Ovary (tissue), 3 donors: ENCODE measurements around the gene GRM5.

ENCODE experiments used
- POLR2A ChIP-seq: fragments of 450-650 bp; IDR thresholded peaks from one replicate; pipeline ENCODE4 v1.6.1; 2017; ENCODE audit warnings: antibody characterized with exemption, mild to moderate bottlenecking, moderate library complexity
- TF ChIP-seq, protein P1 (sequence below), 3 donors: fragments of 450-650 bp in 2 of 3; fragments of 200-600 bp in 1 of 3; IDR thresholded peaks; one replicate each; pipeline versions ENCODE4 v1.5.1 to v1.8.0; 2016 to 2022; ENCODE audit warnings: antibody characterized with exemption in 3 of 3, mild to moderate bottlenecking in 1 of 3
- donor health status: DM: no; HTN: no; CAD: no.

DNA sequence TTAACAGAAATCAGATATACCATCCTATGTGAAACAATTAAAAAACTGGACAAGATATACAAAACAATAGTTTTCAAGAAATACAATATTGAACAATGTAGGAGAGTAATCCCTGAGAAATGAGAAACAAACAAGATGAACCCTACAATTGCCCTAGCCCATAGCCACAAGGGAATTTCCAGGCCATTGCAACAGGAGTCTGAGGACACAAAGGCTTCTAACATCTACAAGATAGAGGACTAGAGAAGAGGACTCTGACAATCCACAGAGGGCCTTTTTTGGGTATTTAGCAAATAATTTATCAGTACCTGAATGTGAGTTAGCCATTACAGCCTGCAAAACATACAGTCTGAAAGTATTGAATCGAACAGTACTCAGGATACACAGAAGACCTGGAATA, 251.7 kb downstream of the GRM5 start:
- TF ChIP-seq, protein P1, sequence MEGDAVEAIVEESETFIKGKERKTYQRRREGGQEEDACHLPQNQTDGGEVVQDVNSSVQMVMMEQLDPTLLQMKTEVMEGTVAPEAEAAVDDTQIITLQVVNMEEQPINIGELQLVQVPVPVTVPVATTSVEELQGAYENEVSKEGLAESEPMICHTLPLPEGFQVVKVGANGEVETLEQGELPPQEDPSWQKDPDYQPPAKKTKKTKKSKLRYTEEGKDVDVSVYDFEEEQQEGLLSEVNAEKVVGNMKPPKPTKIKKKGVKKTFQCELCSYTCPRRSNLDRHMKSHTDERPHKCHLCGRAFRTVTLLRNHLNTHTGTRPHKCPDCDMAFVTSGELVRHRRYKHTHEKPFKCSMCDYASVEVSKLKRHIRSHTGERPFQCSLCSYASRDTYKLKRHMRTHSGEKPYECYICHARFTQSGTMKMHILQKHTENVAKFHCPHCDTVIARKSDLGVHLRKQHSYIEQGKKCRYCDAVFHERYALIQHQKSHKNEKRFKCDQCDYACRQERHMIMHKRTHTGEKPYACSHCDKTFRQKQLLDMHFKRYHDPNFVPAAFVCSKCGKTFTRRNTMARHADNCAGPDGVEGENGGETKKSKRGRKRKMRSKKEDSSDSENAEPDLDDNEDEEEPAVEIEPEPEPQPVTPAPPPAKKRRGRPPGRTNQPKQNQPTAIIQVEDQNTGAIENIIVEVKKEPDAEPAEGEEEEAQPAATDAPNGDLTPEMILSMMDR (IDR thresholded peaks at IDR 0.05): no peak
- no peak for TF ChIP-seq POLR2A
